ENCODE measurements around the gene SERP2. TPM values are rescaled to one million over a fixed set of nuclear protein-coding genes. Genes with fewer than 3 reads are reported as not detected.

The SERP2 gene
- total RNA-seq, 4 donors from 2014 or later: 1.3 to 5.7 (median 3.1) TPM; not detected in 1

DNA sequence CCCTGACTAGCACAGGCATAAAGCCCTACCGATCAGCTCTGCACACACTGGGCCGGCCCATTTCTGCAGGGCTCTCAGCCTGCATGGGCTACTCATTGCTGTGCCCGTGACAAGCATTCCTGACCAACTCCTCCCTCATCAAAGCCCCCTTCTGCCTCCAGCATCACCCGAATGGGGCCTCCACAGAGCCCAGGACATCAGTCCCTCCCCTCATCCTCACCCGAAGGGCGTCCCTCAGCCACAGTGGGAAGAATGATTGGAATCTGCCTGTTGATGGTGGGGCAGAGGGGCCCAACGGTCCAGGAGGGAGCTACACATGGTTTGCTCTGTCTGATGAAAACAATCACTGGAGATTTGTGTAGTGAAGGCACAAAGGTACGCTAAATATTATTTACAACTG lies 43.8 kb downstream of the SERP2 start:
- TF ChIP-seq, protein P1, sequence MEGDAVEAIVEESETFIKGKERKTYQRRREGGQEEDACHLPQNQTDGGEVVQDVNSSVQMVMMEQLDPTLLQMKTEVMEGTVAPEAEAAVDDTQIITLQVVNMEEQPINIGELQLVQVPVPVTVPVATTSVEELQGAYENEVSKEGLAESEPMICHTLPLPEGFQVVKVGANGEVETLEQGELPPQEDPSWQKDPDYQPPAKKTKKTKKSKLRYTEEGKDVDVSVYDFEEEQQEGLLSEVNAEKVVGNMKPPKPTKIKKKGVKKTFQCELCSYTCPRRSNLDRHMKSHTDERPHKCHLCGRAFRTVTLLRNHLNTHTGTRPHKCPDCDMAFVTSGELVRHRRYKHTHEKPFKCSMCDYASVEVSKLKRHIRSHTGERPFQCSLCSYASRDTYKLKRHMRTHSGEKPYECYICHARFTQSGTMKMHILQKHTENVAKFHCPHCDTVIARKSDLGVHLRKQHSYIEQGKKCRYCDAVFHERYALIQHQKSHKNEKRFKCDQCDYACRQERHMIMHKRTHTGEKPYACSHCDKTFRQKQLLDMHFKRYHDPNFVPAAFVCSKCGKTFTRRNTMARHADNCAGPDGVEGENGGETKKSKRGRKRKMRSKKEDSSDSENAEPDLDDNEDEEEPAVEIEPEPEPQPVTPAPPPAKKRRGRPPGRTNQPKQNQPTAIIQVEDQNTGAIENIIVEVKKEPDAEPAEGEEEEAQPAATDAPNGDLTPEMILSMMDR (IDR thresholded peaks at IDR 0.05; ENCODE audit: low read depth): no peak

DNA sequence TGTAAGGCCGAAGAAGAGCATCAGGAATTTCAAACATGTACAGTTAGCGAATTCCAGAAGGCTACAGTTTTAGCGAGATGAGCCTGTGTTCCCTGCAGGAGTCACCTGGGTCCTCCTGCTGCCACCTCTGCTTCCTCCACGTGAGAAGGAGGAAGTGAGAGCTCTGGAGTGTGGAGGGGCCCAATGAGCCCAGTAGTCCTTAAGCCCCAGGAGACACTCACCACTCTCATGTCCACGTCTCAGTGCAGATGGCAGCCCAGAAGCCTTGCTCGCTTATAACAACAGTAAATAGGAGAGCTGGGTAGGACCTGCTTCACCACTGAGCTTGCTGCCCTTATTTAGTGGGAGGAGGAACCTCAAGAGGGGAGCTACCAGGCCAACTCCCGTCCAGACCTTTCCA lies 44.3 kb downstream of the SERP2 start:
- TF ChIP-seq, protein P1 (IDR thresholded peaks at IDR 0.05; ENCODE audit: low read depth): no peak

DNA sequence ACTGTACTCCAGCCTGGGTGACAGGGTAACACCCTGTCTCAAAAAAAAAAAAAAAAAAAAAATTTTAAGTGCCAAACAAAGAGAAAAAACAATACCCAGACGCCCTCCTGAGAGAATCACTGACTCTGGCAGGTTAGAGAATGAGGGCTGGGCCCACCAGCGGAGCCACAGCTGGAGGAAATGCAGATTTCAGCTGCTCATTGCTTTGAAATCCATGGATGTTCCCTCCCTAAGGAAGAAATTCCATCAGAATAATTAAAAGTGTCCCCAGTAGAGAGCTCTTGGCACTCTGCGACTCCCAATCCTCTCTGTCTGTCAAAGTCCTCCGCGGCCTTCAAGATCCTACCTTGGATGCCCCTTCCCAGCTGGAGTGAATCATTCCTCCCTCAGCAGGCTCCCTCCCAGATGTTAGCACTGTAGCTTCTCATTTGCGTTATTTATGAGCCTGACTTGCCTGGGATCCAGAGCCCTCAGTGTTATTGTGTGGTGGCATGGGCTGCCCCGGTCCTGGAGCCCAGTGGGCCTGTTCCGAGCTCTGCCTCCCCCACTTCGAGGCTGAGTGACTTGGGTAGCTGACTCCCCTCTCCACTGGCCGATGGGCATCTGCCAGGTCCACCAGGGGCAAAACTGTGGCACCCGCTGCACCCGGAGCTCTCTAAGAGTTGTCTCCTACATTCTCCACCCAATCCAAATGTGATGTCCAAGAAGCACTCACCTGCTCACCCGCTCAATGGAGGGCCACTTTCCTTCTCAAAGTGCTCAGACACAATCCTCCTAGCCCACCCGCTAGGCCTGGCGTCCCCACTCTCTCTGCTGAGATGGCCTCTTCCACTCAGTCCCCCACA lies 47.0 kb downstream of the SERP2 start:
- TF ChIP-seq, protein P1 (IDR thresholded peaks at IDR 0.05; ENCODE audit: low read depth): no peak

DNA sequence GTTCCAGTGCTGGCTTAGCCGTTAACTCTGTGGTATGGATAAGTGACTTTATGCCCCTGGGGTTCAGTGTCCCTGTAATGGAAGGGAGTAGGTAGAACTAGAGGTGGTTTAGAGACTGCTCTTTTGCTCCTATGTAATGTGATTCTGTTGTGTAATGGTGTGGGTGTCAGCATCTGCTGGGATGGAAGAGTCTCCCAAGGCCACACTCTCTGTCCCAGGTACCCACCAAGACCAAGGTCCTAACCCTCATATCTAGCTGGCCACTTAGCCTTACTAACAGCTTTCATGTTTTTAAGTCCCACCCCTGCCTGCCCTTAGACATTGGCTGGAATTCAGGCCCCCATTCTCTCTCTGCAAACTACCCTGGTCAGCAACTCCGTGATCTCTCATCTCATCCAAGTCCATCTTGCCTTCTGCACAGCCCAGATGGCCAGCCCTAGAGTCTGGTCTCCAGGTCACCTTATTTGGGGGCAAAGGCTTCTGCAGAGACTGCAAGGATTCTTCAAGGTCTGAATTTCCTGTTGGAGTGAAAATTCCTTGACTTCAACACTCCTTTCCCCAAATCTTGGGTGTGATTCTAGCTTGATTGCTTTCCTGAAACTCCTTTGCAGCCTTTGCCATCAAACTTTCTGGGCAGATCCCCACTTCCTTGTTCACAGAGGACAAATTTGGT lies 48.4 kb downstream of the SERP2 start:
- TF ChIP-seq, protein P1 (IDR thresholded peaks at IDR 0.05; ENCODE audit: low read depth): no peak

DNA sequence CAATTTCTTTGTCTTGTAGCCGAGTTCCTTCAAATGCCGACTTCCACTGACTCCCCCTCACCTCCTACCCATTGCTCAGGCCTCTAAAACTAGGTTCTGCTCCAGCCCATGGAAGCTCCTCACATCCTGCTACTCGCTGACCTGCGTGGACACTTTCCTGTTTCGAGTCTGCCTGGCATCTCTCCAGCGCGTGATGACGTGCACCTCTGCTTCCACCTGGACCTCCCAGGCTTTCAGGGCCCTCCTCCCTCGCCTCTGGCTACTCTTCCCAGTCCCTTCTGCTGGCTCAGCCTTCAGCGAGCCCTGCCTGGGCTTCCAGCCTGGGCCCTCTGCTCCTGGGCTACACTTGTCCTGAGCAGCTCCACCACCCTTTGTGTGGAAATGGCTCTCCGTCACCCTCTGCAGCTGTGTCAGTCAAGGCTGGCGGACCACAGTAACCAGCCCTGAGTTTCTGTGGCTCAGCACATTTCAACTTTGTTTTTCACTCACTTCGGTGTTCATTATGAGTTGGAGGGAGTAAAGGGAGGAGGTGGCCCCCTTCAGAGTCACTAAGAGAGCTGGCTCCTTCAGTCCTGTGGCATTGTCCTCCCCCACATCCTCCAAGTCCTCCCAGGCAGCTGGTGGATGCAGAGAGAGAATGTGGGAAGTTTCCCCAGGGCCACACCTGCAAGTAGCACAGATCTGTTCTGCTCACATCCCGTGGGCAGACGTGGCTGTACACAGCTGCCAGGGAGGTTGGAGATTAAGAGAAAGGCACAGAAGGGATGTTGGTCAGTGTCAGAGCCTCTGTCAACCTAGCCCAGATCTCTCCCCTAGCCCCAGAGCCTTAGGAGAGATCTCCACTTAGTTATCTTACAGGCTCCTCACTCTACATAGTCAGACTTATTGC lies 49.4 kb downstream of the SERP2 start:
- TF ChIP-seq, protein P1 (IDR thresholded peaks at IDR 0.05; ENCODE audit: low read depth): no peak

DNA sequence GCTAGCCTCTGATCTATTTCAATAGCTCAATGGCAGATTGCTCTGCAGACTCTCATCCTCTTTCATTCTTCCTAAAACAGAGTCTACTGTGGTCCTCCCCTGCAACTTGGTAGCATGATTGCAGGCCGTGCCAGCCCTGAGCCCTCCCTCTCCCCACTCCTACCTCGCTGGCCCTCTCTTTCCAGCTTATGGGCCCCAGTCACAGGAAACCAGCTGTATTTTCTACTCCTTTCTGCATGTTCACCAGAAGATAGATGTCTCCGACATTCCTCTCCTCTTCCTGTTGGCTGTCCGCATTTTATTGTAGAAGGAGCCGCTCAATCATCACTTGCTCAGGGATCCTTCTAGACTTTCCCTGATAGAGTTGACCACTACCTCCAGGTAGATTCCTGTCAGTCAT lies 50.2 kb downstream of the SERP2 start:
- TF ChIP-seq, protein P1 (IDR thresholded peaks at IDR 0.05; ENCODE audit: low read depth): no peak
